GM12865 (cell line): ENCODE data around the gene ZBED4.
A peak's percentile ranks its signal among the peaks of the same experiment; 100 is the strongest.
"Not testable (repeated sequence)": the region's sequence is repeated elsewhere in the genome, so short reads cannot be mapped to it uniquely, and the experiment has no call there.

Experiments
- DNase-seq: peaks from one replicate; pipeline ENCODE4 v3.0.0; 2010; ENCODE audit warnings: low read depth
- H3K4me3 ChIP-seq: 2 replicates; pipeline ENCODE4 v1.5.1; 2011; ENCODE audit warnings: mild to moderate bottlenecking, low read depth, low read length, control low read depth
- CTCF ChIP-seq: IDR thresholded peaks from 2 replicates; pipeline ENCODE4 v1.5.1; 2011; ENCODE audit warnings: low read length, control low read depth, low read depth, inconsistent platforms; ENCODE audit not compliant: insufficient read depth; ENCODE audit errors: missing control alignments

Gene ZBED4

GRCh38 chr22:49812838-49813237 lies 40.8 kb upstream of the ZBED4 start:
- no peak for DNase-seq
- no peak for TF ChIP-seq CTCF

DNA sequence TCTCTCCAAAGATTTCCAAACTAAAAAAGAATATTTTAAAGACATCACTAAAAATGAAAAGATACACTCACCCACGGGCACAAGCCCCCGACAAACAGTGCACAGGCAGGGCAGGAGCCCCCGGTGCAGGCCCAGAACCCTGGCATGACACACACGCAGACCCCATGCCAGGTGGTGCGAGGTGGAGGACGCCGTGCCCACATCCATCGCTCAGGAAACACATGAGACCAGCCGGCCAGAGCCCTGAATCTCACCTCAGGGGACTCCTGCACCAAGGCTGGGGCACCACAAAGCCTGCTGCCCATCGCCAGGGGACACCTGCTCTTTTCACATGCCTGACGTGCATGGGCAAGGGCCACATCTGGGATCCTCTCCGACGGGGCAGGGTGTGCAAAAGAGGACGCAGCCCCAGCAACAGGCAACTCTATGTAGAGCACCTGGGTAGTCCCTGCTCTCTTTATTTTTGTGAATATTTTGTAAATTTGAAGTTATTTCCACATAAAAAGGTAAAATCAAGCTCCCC lies 39.4 kb upstream of the ZBED4 start:
- TF ChIP-seq CTCF, result no peak
- DNase-seq, result no peak
- no peak overlapping the region for H3K4me3 ChIP-seq

More at GRCh38 chr22:49812838-49813237, 40.8 kb upstream of the ZBED4 start:
- no peak overlapping the region for H3K4me3 ChIP-seq

GRCh38 chr22:49814856-49815255 lies 38.8 kb upstream of the ZBED4 start:
- no peak for DNase-seq
- no peak overlapping the region for H3K4me3 ChIP-seq
- TF ChIP-seq CTCF, result no peak

DNA sequence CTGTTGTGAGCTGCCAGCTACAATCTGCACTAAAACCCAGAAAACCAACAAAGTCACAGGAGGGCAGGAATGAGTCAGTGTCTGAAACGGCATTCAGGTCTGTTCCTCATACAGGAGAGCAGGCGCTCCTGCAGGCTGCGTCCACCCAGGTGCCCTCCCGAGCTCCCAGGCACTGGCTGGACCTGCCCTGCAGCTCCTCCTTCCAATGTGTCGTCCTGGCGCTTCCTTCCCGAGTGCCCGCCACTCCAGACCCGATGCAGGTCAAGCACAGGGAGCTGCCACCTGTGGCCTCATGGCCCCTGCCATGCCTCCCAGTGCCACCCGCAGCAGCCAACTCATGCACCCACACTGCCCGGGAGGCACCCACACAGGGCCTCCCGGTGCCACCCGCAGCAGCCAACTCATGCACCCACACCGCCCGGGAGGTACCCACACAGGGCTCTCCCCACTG lies 38.0 kb upstream of the ZBED4 start:
- peak; percentile 14 for DNase-seq
- no peak overlapping the region for H3K4me3 ChIP-seq
- no peak for TF ChIP-seq CTCF

GRCh38 chr22:49817359-49817758 lies 36.3 kb upstream of the ZBED4 start:
- no peak for TF ChIP-seq CTCF
- H3K4me3 ChIP-seq, result no peak overlapping the region
- DNase-seq, result no peak

GRCh38 chr22:49820984-49821383 lies 32.7 kb upstream of the ZBED4 start:
- TF ChIP-seq CTCF, result no peak
- DNase-seq, result no peak
- H3K4me3 ChIP-seq, result no peak overlapping the region

GRCh38 chr22:49821741-49822140 lies 31.9 kb upstream of the ZBED4 start:
- not testable (repeated sequence) for DNase-seq

More at GRCh38 chr22:49821741-49822140, 31.9 kb upstream of the ZBED4 start:
- not testable (repeated sequence) for H3K4me3 ChIP-seq
